HG03066 (cell line): Measurements from ENCODE around the gene MRPL40.

Source experiments
- ATAC-seq: cut with Tn5 transposase; IDR thresholded peaks from one replicate; pipeline ENCODE4 v1.9.1; 2021; ENCODE audit warnings: low read depth; ENCODE audit not compliant: unreplicated experiment

The MRPL40 gene

DNA sequence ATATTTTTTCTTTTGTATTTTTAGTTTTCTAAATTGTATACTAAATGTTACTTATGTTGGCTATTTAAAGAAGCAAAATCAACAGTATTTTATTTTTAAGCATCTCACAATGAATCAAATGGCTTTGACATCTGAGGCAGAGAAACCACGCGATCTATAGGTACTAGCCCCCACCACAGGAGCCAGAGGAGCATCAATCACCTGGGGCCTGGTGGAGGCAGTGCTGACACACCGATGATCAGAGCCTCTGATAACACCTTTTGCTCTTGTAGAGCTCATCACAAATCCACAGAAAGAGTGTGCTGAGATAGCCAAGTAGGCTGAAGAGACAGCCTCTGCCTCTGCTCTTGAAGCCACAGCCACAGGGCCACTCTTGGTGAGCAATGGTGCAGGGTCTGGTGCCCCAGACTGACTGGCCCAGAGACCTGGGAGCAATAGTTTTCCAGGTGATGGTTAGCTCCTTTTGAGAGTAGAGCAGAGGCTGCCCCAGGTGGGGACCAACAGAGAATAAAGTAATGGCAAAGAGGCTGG is 26.0 kb upstream of the MRPL40 start:
- ATAC-seq: no peak

- ATAC-seq: no peak
Observed at GRCh38 chr22:19406846-19407245, 25.5 kb upstream of the MRPL40 start.

- no peak for ATAC-seq
Observed at GRCh38 chr22:19407649-19408606, 24.4 kb upstream of the MRPL40 start.

GRCh38 chr22:19410941-19411689 is 21.2 kb upstream of the MRPL40 start:
- ATAC-seq: no peak

GRCh38 chr22:19411690-19412045 is 20.7 kb upstream of the MRPL40 start:
- ATAC-seq: no peak

DNA sequence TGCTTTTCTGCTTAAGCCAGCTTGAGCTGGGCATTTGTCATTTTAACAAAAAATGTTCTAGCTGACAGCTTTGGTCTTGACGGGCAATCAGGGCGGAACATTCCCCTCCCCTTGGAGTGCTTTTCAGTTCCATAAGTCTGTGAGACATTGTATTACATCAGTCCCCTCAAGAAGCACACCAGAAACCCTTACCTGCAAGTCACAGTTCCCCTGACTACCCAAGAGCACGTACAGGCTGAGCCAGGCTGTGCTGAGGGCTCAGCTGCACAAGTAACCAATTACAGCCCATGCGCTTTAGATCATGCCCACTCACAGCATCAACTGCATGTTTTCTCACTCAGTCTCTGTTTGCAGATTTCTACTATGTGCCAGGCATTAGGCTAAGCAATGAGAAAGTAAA is 19.9 kb upstream of the MRPL40 start:
- no peak for ATAC-seq

DNA sequence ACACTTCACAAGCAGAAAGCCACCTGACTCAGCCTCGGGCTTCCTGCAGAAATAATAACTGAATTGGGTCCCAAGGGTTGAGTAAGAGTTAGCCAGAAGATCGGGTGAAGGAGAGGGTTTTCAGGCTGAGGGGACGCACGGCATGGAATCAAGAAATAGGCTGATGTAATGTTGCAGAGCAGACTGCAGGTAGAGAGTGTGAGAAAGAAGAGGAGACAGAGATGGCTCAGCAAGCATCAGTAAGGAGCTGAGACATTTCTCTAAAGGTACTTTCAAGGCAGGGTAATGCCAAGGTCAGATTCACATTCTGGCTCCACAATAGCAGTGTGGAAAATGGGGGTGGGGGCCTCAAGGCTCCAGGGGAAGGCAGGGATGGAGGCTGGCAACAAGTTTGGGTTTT is 19.4 kb upstream of the MRPL40 start:
- ATAC-seq: no peak

DNA sequence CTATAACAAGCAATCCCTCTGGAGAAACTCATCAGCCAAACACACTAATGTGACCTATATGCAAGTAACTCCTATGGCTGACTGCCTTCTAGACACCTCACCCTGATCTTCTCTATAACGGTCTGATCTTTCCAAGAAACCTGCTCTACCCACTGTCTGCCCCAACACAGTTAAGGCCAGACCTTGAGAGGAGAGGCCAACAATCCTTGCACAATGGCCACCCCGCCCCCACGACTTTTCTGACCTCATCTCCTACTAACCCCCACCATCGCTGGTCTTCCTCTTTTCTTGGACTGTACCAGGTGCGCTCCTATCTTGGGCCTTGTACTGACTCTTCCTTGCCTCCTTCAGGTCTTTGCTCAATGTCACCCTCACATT is 13.3 kb upstream of the MRPL40 start:
- no peak for ATAC-seq

DNA sequence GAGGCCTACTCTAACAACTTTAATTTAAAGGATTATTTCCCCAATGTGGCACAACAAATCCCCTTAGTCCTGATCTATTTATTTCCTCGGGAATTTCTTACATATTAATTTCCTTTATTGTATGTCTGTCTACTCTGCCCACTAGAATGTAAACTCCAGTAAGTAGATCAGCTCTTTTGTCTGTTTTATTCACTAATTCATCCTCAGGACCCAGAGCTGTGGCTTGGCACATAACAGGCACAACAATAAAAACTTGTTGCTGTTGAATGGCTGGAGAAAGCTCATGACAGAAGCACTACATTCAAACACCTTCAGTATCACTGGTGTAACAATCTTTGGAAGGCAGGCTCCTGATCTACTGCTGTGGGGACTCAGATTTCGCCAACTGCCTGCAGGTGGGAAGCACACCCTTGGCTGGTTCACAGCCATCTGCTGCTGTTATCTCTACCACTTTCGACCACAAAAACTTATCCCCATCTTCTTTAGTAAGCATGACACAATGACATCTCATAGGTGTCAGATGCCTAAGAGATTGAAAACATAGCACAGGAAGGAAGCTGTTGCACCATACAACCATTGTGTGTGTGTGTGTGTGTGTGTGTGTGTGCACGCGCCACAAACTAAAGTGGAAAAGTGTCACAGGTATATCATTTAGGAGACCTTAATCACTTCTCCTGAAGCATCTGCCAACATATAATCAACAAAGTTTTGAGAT is 12.7 kb upstream of the MRPL40 start:
- ATAC-seq: no peak

GRCh38 chr22:19420321-19420720 is 12.0 kb upstream of the MRPL40 start:
- ATAC-seq: no peak

- no peak for ATAC-seq
Observed at GRCh38 chr22:19422440-19423301, 9.7 kb upstream of the MRPL40 start.

DNA sequence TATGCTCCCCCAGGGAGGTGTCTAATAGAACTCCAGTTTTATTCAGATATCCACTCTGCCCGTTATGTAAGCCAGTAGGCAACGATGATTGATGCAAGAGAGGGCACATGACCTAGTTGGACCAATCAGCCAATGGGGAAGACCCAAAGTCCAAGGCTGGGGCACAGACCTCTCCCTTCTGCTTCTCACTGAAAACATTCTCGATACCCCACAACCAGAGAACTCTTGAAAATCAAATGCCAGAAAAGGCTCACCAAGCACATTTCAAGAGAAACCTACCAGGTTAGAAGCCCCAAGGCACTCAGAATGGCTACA is 8.2 kb upstream of the MRPL40 start:
- no peak for ATAC-seq

- ATAC-seq: no peak
Observed at GRCh38 chr22:19429950-19430889, 2.1 kb upstream of the MRPL40 start.

GRCh38 chr22:19430890-19431541 is 1.3 kb upstream of the MRPL40 start:
- peak; percentile 4 for ATAC-seq

- peak; percentile 39 for ATAC-seq
Observed at GRCh38 chr22:19431649-19432132, 654 bp upstream of the MRPL40 start, which contains the start of gene HIRA. HIRA (minus strand) TSS chr22:19431733; CDS start chr22:19431476, 257 bp downstream.

GRCh38 chr22:19434401-19434800 is 2.1 kb downstream of the MRPL40 start:
- no peak for ATAC-seq

GRCh38 chr22:19434829-19435580 is 2.7 kb downstream of the MRPL40 start:
- no peak for ATAC-seq
